MM.1S (cell line): ENCODE data around the gene NFATC3.

ENCODE experiments used
- DNase-seq: peaks from one replicate; pipeline ENCODE4 v3.0.0-alpha.2; 2015
- H2AFZ ChIP-seq: fragments of 300-600 bp; sonication (generic); 2 replicates; pipeline ENCODE4 v1.6.0; 2016; ENCODE audit warnings: antibody characterized with exemption, low read length
- H3F3A ChIP-seq: fragments of 300-600 bp; sonication (generic); 2 replicates; pipeline ENCODE4 v1.6.1; 2016; ENCODE audit warnings: mild to moderate bottlenecking, antibody characterized with exemption, low read length, moderate library complexity, mixed read lengths; ENCODE audit not compliant: insufficient read depth
- H3K27ac ChIP-seq: fragments of 300-600 bp; sonication (generic); 2 replicates; pipeline ENCODE4 v1.5.1; 2016; ENCODE audit warnings: mild to moderate bottlenecking, low read length
- H3K27me3 ChIP-seq: fragments of 300-600 bp; sonication (generic); replicated peaks from 2 replicates; pipeline ENCODE4 v1.6.0; 2016; ENCODE audit warnings: low read length; ENCODE audit not compliant: insufficient read depth
- H3K36me3 ChIP-seq: fragments of 300-600 bp; sonication (generic); replicated peaks from 2 replicates; pipeline ENCODE4 v1.6.1; 2016; ENCODE audit warnings: mild to moderate bottlenecking, low read length, mixed read lengths; ENCODE audit not compliant: insufficient read depth
- H3K4me1 ChIP-seq: fragments of 300-600 bp; sonication (generic); 2 replicates; pipeline ENCODE4 v1.6.1; 2016; ENCODE audit warnings: low read length, mixed read lengths
- H3K4me2 ChIP-seq: fragments of 300-600 bp; sonication (generic); 2 replicates; pipeline ENCODE4 v1.6.0; 2016; ENCODE audit warnings: low read depth, low read length
- H3K4me3 ChIP-seq: fragments of 300-600 bp; sonication (generic); 2 replicates; pipeline ENCODE4 v1.5.1; 2016; ENCODE audit warnings: low read length, mixed read lengths
- H3K79me2 ChIP-seq: fragments of 300-600 bp; sonication (generic); 2 replicates; pipeline ENCODE4 v1.6.1; 2016; ENCODE audit warnings: mixed run types, low read length, mixed read lengths
- H3K9ac ChIP-seq: fragments of 300-600 bp; sonication (generic); 2 replicates; pipeline ENCODE4 v1.6.1; 2016; ENCODE audit warnings: low read length, mixed read lengths
- H3K9me2 ChIP-seq: fragments of 300-600 bp; sonication (generic); replicated peaks from 2 replicates; pipeline ENCODE4 v1.6.1; 2016; ENCODE audit warnings: mild to moderate bottlenecking, low read length, mixed read lengths; ENCODE audit not compliant: insufficient read depth
- H3K9me3 ChIP-seq: fragments of 300-600 bp; sonication (generic); replicated peaks from 2 replicates; pipeline ENCODE4 v1.6.1; 2016; ENCODE audit warnings: mild to moderate bottlenecking, low read length, mixed read lengths; ENCODE audit not compliant: insufficient read depth
- H4K20me1 ChIP-seq: fragments of 300-600 bp; sonication (generic); 2 replicates; pipeline ENCODE4 v1.6.1; 2016; ENCODE audit warnings: mild to moderate bottlenecking, low read length, moderate library complexity, mixed read lengths; ENCODE audit not compliant: insufficient read depth
- CTCF ChIP-seq: fragments of 300-600 bp; sonication (generic); IDR thresholded peaks from 2 replicates; pipeline ENCODE4 v1.5.1; 2016; ENCODE audit warnings: antibody characterized with exemption, low read length, mixed read lengths
- EZH2 ChIP-seq: fragments of 300-600 bp; sonication (generic); optimal IDR thresholded peaks from 2 replicates; pipeline ENCODE3; 2017; ENCODE audit warnings: low read depth, mild to moderate bottlenecking, antibody characterized with exemption, low read length, mixed read lengths
- EZH2phosphoT487 ChIP-seq: fragments of 300-600 bp; sonication (generic); IDR thresholded peaks from 2 replicates; pipeline ENCODE4 v1.6.1; 2018; ENCODE audit warnings: antibody characterized with exemption, low read length

NFATC3 gene

GRCh38 chr16:68061396-68061795, 23.8 kb upstream of the NFATC3 start:
- Histone ChIP-seq H3K36me3 (no peaks in the 10 kb centered on the region), H3K4me1 (no peaks in the 10 kb centered on the region), H3K9ac (no peak overlapping the region), H4K20me1 (no peaks in the 10 kb centered on the region), H3K27ac (no peak overlapping the region), H3K4me3 (no peak overlapping the region), H3K27me3 (no peaks in the 10 kb centered on the region), H3K9me3 (no peaks in the 10 kb centered on the region), H2AFZ (no peak overlapping the region), H3K9me2 (no peaks in the 10 kb centered on the region), H3K79me2 (no peaks in the 10 kb centered on the region), H3K4me2 (no peak overlapping the region), H3F3A (no peaks in the 10 kb centered on the region)
- TF ChIP-seq CTCF = no peak
- no peak for TF ChIP-seq EZH2phosphoT487
- no peak for TF ChIP-seq EZH2
- DNase-seq = no peak

DNA sequence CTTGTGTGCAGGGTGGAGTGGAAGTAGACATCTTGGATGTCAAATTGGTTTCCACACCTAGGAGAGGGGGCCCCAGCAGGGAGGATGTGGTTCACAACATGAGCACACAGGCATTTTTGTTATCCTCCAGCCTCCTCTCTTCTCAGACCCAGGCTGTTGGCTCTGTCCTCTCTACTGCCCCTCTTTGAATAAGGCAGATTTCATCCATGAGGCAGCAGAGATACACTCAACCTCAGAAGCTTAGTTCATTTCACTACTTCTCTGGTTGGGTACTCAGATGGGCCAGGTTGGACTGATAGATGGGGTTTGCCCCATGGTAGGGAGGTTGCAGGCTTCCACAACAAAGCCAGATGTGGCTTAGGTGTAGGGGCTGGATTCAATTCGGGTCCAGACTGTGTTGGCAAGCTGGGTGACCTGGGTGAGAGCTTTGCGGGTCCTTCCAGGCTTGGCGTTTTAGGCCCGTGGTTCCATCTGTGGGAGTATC, 22.2 kb upstream of the NFATC3 start:
- H3K4me1 ChIP-seq = no peaks in the 10 kb centered on the region
- no peak overlapping the region for H3K27ac ChIP-seq
- H3K27me3 ChIP-seq = no peaks in the 10 kb centered on the region
- no peak overlapping the region for H2AFZ ChIP-seq
- H3K79me2 ChIP-seq = no peaks in the 10 kb centered on the region
- no peaks in the 10 kb centered on the region for H3K9me2 ChIP-seq
- no peaks in the 10 kb centered on the region for H3F3A ChIP-seq
- no peak for TF ChIP-seq EZH2
- TF ChIP-seq CTCF = no peak
- no peak for TF ChIP-seq EZH2phosphoT487
- H3K4me2 ChIP-seq = no peak overlapping the region
- H3K4me3 ChIP-seq = no peak overlapping the region
- H3K9me3 ChIP-seq = no peaks in the 10 kb centered on the region
- H3K9ac ChIP-seq = no peak overlapping the region
- H4K20me1 ChIP-seq = no peaks in the 10 kb centered on the region
- no peaks in the 10 kb centered on the region for H3K36me3 ChIP-seq
- no peak for DNase-seq

- H3K9ac ChIP-seq = no peak overlapping the region
- no peak overlapping the region for H3K4me2 ChIP-seq
- H3K9me3 ChIP-seq = no peaks in the 10 kb centered on the region
- no peaks in the 10 kb centered on the region for H3K79me2 ChIP-seq
- H3F3A ChIP-seq = no peaks in the 10 kb centered on the region
- no peaks in the 10 kb centered on the region for H3K9me2 ChIP-seq
- no peaks in the 10 kb centered on the region for H3K4me1 ChIP-seq
- H4K20me1 ChIP-seq = no peaks in the 10 kb centered on the region
- no peak overlapping the region for H2AFZ ChIP-seq
- no peak for TF ChIP-seq EZH2
- no peak for TF ChIP-seq EZH2phosphoT487
- TF ChIP-seq CTCF = peak; percentile 83
- no peak overlapping the region for H3K4me3 ChIP-seq
- no peaks in the 10 kb centered on the region for H3K36me3 ChIP-seq
- no peaks in the 10 kb centered on the region for H3K27me3 ChIP-seq
- peak; percentile 46 for DNase-seq
- no peak overlapping the region for H3K27ac ChIP-seq
These were observed 20.3 kb upstream of the NFATC3 start for GRCh38 chr16:68064791-68065365.
